ENCODE data around the gene OBP2B.
"Not testable (repeated sequence)": the region's sequence is repeated elsewhere in the genome, so short reads cannot be mapped to it uniquely, and the experiment has no call there.

Gene OBP2B

DNA sequence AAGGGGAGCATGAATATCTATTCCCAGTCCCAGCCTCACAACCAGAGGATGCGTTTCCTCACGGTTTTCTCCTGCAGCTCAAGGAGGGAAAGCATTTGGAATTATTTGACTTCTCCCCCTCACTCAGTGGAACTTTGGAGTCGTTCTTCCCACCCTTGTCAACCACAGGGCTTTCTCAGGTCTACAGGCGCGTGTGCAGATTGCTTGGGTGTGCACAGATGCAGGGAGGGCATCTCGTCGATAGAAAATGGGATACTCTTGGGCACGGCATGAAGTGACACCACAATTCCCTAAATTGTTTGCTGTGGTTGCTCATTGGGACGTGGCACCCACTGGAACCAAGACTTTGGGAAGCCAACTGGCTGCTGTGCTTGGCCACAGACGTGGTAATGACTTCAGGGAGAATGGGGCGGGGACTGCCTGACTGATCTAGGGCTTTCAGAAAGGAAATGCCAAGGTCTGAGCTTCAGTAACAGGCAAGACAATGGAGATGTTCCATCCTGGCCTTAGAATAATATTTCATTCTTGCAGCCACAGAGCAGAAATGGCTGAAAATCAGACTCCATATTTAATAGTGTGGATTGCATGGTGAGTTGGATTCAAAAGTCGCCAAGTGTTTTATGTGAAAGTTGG lies 12.2 kb upstream of the OBP2B start:
- DNase-seq, result no peak

DNA sequence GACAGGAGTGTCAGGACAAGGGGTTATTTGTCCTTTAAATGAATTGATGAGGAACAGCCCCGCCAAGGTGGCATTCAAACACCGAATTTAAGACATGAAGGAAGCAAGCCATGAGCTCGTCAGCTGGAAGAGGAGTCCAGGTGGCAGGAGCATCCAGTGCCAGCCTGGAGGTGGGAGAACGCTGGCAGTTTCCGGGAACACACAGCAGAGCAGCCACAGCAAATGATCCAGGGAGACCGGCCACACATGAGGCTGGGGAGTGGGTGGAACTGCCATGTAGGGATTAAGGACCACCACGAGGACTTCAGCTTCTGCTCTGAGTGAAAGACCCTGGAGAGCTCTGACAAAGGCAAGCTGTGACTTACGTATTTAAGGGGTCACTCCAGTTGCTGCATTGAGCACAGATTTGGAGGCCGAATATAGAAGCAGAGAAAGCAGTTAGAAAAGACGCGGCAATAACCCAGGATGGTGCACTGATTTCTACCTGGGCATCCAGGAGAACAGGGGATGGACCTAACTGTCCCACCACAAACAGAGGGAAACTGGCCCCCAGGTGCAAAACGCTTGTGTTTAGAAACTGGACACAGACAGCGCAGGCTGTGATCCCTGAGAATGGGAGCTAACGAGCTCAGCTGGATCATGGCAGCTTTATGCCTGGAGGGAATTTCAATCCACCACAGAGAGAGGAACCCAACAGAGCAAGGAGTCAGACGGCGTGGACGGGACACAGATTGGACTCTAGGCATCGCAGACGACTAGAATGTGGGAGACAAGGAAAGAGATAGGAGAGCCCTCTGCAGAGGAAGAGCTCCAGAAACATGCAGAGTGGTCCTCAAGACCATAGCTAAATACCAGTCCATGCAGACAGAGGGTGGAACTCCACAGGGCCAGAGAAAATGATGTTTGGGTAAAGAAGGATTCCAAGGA lies 9.3 kb upstream of the OBP2B start:
- DNase-seq, result not testable (repeated sequence)

DNA sequence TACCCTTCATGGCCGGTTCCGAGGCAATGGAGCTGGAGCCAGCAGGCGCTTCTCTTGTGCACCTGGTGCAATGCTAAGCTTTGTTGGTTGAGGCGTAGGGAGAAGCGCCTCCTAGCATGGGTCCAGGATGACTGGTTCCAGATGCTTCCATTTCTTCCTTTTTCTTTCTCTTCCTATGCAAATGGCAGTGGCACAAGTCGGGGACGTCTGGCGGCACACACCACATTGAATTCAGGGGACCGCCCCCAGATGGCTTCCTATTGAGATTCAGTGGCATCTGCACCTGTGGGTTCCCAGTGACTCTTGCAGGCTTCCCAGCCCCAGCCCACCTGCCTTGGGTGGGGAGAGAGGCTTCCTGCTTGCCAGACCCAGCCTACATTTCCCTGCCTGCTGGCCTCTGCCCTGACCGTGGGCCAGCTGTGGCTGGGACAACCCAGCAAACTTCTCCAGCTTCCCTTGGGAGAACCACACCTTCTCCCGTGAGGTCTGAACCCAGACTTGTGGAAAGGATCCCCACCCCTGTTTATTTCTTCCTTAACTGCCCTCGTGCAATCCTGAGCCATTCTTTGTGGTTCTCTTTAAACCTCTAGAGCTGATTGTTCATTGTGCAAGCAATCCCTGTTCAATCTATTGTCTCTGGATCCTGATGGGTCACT lies 8.4 kb upstream of the OBP2B start:
- DNase-seq, result not testable (repeated sequence)

GRCh38 chr9:133214276-133214675 lies 5.2 kb upstream of the OBP2B start:
- DNase-seq, result not testable (repeated sequence)

DNA sequence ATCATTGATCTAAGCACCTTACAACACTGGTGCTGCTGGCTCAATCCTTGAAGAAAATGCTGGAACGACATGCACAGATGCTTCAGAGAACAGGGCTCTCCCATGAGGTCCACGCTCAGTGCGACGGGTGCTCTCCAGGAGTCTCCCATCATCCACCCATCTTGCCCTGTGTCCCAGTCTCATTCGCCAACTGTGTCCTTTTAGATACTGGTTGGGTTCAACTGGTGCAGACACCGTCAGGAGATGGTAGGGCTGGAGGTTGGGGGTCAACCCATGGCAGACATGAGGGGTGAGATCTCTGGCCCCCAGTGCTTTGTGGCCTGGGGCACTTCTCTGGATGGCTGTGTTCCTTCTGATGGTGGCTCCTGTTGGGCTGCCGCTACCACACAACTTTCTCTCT lies 1.6 kb upstream of the OBP2B start:
- DNase-seq, result no peak

DNA sequence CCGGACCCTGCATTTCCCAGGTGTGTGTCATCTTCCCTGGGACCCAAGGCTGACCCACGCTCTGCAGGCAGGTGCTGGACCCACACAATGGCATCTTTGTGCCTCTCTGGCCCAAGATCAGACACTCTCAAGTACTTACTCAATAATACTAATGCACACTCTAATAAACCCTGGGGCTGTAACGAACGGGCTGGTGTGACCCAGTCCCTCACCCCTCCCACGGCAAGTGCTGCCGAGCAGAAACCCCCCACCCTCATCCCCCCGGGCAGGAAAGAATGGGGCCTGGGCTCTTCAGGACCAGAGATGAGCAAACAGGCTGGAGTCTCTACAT lies 1.1 kb upstream of the OBP2B start:
- DNase-seq, result no peak

DNA sequence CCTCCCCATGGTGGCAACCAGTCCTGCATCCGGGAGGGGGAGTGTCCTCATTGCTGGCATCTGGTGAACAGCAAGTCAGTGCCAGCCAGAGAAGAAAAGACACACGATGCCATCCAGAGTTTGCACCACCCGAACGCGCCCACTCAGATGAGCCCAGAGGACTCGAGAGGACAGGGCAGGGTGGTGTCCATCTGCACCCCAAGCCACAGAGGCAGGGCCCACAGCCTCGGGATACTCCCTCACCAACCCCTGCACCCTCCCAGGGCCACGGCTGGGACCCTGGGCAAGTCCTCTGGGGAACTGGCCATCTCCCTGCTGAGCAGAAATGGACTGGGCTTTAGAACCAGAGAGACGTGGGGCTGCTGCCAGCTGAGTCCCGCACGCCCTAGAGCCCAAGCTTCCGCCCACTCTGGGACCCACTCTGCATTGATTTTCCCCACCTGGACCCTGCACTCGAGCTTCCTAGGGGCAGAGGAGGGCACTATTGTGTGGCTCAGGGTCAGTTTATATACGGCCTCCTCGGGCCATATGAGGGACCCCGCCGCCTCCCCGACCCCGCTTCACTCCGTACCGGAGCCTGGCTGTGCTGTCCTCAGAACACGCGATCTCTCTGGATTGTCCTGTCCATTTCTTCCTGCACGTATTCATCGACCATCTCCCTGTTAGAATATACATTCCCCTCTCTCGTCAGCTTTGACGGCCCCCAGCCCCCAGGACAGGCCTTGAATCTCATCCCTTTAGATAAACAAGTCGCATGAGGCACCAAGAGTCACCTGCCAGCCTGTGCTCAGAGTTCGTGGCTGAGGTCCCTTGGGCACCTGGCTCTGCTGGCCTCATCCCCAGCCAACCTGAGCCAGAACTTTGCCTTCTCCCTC lies 514 bp upstream of the OBP2B start:
- not testable (repeated sequence) for DNase-seq

GRCh38 chr9:133208171-133208879 lies 725 bp downstream of the OBP2B start:
- DNase-seq, result not testable (repeated sequence)

- no peak for DNase-seq
These were observed 1.4 kb downstream of the OBP2B start for GRCh38 chr9:133207540-133208170.

DNA sequence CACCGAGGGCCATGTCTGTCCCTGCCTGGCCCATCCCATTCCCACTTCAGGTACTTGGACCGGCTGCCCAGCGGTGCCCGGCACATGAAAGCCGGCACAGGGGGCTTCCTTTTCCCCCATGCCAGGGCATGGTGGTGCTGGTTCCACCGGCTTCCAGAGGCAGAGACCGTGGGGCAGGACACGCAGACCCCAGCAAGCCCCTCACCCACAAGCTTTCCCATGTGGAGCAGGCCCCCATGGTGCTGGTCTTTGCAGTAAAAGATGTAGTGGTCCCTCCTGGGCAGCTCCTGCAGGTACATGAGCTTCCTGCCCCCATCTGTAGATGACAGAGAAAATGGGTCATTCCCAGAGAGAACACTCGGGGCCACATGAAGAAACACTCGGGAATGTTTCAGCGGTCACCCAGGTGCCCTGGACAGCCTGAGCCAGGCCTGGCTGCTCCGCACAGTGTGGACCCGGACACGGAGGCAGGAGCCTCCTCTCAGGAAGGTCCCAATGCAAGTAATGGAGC lies 2.0 kb downstream of the OBP2B start:
- DNase-seq, result no peak

DNA sequence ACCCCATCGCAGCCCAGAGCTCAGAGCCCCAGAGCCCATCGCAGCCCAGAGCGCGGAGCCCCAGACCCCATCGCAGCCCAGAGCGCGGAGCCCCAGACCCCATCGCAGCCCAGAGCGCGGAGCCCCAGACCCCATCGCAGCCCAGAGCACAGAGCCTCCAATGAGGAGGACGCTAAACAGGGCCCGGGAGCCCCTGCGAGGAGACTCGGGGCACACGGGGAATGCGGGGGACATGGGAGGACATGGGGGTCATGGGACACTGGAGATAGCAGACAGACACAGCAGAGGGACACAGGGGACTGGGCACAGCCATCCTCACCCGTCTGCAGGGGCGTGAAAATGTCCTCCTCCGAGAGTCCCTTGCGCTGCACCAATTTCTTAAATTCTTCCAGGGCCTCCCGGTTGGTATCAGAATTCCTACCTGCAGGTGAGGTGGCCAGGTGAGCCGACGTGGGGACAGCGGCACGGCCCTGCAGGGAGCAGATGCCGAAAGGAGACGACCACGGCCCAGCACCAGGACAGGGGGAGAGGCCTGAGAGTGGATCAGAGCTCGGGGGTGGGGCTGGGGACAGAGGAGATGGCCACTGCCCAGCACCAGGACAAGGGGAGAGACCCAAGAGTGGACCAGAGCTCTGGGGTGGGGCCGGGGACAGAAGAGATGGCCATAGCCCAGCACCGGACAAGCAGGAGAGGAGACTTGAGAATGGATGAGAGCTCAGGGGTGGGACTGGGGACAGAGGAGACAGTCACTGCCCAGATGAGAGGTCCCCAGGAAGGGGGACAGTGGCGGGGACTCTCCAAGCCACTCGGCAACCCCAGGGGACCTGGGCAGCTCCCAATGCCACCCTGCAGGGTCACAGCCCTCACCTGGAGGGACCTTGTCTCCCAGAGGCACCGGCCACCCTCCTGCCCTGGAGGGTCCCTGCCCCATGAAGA lies 2.8 kb downstream of the OBP2B start:
- no peak for DNase-seq

DNA sequence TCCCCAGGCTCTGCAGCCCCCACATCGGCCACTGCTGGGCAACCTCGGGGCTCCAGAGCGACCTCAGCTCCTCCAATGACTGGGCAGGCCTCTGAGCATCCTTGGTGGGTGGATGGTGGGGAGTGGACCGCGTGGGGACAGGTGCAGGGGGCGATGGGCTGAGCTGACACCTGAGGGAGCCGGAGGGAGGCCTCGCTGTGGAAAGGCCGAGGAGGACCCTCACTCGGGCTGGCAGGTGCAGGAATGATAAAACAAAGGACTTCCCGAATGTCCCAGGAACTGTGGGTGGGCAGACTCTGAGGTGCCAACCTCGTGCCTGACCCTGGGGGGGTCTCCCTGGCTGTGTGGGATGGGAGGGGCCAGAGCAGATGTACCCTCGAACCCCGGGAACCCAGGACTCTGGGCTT lies 3.6 kb downstream of the OBP2B start:
- DNase-seq, result not testable (repeated sequence)

GRCh38 chr9:133204993-133205336 lies 4.1 kb downstream of the OBP2B start:
- no peak for DNase-seq

- DNase-seq, result no peak
These were observed 4.6 kb downstream of the OBP2B start for GRCh38 chr9:133204335-133204992.

DNA sequence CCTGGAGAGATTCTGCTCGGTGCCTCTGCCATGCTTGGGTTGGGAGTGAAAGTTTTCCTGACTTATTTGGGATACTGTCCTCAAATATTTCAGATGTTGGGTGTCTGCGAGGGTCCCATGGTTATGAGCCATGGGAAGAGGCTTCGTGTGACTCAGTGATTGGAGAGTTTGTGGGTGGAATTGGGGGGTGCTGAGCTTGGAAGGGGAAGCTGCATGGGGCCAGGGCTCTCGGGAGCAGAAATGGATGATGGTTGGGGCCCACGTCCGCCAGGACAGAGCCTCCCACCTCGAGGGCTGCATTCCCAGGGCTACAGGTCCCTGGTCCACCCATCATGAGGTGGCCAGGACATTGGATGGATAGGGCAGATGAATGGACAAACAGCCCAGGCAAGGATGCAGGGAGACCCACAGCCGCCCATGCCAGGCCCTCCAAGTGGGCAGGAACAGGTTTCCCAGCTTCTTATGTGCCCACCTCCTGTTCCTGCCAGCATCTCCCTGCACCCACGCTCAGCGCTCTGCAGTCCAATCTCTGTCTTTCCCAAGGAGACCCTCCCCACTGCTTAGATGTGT lies 5.5 kb downstream of the OBP2B start:
- no peak for DNase-seq

GRCh38 chr9:133202688-133203453 lies 6.2 kb downstream of the OBP2B start:
- no peak for DNase-seq

DNA sequence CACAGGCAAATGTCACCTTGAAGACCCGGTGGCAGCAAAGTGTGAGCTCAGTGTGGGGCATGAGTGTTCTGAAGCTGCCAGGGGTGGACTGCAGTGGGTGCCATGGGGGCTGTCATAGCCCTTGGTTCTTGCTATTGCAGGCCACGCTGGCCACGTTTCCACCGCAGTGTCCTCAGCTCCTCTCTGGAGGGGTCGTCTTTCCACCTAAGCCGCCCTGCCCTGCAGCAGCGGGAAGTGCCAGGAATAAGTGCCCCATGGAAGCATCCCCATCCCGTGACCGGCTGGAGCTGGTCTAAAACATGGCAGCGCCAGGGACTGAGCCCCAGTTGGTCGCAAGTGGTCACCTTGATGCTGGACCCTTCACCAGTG lies 6.9 kb downstream of the OBP2B start:
- no peak for DNase-seq

DNA sequence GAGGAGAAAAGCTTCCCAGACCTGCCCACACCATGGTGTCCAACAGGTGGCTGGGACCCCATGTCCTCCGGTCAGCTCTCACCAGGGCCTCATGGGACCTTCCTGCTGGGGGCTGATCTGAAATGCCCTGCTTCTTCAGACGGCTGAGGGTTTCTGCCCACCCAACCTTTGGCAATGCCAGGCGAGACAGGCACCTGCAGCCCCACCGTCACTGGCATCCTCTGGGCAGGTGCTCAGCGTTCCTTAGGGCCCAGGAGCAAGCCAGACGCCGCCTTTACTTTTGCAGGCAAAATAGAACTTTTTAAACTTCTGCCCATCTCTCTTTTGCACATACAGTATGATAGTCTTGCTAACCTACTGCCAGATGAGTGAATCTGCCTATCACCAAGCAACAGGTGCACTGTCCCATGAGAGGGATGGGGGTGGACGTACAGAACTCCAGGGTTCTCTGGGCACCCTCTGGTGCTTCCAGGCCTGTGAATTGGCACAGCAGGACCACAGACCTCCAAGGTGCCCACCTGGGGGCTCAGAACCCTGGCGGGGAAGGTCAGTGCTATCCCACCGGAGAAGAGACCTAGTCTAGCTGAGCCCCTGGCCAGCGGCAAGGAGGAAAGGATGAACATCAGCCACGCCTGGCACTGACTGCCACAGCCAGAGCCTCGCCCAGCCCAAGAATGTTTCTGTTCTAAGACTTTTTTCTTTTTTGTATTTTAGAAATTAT lies 7.5 kb downstream of the OBP2B start:
- no peak for DNase-seq

All from bone marrow (tissue), 2 donors.